Posterior vena cava (tissue), 2 donors: ENCODE measurements around the gene MT1B. TPM values are rescaled to one million over a fixed set of nuclear protein-coding genes. Genes with fewer than 3 reads are reported as not detected.

Source experiments
- DNase-seq: peaks from one replicate; pipeline ENCODE4 v3.0.0-alpha.2; 2020; ENCODE audit warnings: low spot score
- intact Hi-C, 2 donors: fragments of 100-400 bp; cut with DNase I; formaldehyde crosslinking; loops; one replicate each; pipeline versions ENCODE4 v1.14.1 to v1.14.2; 2022 to 2023
- total RNA-seq, 2 donors: library from RNA; stranded (reverse); fragmentation: NEBNext Ultra II Directional; extraction: Animal tissue kit (Norgen Biotek cat#: 25700); gene quantifications; one replicate each; pipeline ENCODE4 v1.2.1, GENCODE V29; 2021
- donor health status: DM: yes; HTN: yes; CAD: no.
- donor health status: DM: yes; HTN: yes; CAD: no.

Gene MT1B
- total RNA-seq, 2 donors from 2014 or later: not detected

DNA sequence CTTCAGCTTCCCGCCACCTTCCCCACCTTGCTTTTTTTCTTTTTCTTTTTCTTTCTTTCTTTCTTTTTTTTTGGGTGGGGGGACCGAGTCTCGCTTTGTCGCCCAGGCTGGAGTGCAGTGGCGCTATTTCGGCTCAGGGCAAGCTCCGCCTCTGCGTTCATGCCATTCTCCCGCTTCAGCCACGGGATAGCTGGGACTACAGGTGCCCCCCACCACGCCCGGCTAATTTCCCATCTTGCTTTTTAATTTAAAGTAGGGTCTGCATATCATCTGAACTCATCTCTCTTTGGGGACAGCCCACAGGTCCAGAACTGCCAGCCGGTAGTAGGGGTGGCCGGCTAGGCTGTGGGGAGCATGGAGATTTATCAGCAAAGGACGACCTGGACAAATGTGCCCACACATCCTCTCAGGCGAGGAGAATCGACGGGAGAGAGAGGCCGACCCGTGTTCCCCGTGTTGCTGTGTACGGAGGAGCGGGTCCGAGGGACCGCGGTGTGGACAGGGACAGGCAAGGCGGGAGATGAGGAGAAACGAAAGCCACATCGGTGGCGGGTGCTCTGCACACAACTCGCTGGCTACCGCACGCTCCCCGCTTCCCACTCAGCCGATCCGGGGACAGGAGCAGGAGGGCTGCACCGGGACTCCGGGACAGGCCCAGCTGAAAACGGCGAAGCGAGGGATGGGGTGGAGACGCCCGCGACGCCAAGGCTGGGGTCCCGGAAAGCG, 16.8 kb upstream of the MT1B start:
- intact Hi-C loops: no loop called here
- DNase-seq: no peak

DNA sequence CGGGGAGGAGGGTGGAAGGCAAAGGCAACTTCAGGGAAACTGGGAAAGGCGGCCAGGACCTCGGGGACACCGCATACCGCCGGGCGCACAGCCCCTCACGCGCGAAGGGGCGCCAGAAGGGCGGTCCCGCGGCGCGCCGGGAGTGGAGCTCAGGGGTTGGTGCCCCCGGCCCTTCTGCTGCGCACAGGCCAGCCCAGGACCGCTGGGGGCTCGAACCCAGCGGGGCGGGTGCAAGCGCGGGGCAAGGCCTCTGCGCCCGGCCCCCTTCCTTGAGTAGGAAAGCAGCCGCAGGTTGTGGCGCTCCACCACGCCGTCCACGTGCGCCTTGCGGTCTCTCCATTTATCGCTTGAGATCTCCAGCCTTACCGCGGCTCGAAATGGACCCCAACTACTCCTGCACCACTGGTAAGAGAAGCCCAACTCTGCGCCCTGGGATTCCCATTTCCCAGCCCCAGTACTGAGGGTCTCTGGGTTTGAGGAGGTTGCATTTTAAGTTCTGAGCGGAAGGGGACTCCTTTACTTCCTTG, 16.2 kb upstream of the MT1B start:
- DNase-seq: no peak
- intact Hi-C loops: no loop called here

DNA sequence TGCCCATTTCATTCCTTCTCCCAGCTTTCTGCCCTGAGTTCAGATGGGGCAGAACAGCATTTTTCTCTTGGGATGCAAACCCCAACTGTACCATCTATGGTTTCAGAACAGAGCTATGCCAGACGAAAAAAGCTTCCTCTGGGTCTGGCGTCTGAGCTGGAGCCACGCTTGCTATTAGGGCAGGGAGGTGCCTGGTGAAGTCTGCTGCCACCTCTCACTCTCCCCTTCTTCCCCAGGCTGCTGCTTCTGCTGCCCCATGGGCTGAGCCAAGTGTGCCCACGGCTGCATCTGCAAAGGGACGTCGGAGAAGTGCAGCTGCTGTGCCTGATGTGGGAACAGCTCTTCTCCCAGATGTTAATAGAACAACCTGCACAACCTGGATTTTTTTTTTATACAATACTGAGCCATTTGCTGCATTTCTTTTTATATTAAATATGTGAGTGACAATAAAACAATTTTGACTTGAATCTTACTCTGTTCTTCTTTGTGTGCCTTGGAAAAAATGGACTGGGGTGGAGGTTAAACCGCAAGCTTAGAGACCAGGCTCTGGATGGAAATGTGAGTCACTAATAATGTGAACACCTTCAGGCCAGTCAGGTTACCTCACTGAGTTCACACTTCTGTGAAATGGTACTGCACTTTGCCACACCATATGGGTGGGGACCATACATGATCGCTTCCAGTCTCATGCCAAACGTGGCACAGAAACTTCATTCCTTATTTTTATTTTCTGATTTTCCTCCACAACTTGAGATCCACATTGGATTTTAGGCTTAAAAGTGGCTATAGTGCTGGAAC, 14.9 kb upstream of the MT1B start:
- intact Hi-C loops: no loop called here

DNA sequence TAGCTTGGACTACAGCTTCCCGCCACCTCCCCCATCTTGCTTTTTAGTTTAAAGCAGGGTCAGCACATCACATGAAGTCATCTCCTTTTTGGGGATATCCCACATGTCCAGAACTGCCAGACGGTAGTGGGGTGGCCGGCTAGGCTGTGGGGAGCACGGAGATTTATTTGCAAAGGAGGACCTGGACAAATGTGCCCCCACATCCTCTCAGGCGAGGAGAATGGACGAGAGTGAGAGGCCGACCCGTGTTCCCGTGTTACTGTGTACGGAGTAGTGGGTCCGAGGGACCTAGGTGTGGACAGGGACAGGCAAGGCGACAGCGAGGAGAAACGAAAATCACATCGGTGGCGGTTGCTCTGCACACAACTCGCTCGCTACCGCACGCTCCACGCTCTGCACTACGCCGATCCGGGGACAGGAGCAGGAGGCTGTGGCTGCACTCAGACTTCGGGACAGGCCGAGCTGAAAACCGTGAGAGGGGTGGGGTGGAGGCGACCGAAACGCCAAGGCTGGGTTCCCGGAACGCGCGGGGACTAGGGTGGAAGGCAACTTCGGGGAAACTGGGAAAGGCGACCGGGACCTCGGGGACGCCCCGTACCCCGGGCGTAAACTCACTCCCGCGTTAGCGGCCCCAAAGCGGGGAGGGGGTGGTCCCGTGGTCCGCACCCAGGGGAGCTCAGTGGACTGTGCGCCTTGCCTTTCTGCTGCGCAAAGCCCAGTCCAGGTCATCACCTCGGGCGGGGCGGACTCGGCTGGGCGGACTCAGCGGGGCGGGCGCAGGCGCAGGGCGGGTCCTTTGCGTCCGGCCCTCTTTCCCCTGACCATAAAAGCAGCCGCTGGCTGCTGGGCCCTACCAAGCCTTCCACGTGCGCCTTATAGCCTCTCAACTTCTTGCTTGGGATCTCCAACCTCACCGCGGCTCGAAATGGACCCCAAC, 13.6 kb upstream of the MT1B start, which contains the start of gene MT1A:
TSS of gene MT1A (plus strand) at position 853 of the 937 bp plus-strand sequence. CDS start at position 926, 73 bp downstream.
- intact Hi-C loops: no loop called here
- peak; percentile 96 for DNase-seq

More for the DNA sequence above, 14.9 kb upstream of the MT1B start:
- DNase-seq: no peak

DNA sequence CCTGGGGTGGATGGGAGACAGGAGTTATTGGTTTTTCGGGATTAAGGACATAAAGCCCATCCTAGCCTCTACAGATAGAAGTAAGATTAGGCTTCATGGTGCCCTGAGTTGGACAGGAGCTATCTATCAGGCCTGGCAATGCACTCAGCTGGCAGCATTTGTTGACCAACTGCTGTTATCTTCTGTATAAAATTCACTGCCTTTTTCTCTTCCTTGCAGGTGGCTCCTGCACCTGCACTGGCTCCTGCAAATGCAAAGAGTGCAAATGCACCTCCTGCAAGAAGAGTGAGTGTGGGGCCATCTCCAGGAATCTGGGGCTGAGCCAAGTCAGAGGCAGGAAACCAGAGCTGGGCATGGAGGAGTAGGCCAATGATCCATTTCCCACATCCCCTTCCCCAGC, 12.6 kb upstream of the MT1B start:
- DNase-seq: no peak
- intact Hi-C loops: no loop called here

DNA sequence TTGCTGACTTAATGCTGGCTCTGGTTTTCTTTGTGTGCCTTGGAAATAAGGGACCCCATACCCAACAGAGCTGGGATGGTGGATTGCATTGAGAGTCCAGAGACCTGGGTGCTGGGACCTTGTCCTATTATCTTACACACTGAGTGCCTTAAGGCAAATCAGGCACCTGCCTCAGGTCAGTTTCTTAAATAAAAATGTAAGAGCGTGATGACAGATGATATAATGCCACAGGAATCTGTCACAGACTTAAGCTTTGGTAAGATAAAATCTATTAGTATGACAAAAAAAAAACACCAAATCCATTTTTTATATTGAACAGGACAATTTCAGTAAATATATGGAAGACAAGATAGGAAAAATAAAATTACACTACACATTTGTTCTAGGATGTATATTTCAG, 11.6 kb upstream of the MT1B start:
- DNase-seq: no peak
- intact Hi-C loops: no loop called here

DNA sequence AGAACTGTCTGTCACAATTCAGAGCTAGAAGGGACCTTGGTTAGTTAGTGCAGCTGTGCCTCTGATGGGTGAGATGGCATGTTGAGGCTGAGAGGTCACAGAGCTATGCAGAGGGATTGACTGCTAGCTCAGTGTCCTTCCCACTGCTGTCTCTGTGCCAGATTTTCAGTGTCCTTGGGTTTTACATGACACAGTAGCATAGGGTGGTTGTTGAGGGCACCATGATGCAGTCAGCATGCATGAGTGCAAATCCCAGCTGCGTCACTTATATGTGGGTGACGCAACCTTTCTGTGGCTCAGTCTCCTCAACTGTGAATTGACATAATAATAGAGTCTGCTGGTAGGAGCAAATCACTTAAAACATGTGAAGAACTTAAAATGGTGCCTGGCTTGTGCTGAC, 10.5 kb upstream of the MT1B start:
- intact Hi-C loops: no loop called here
- no peak for DNase-seq

DNA sequence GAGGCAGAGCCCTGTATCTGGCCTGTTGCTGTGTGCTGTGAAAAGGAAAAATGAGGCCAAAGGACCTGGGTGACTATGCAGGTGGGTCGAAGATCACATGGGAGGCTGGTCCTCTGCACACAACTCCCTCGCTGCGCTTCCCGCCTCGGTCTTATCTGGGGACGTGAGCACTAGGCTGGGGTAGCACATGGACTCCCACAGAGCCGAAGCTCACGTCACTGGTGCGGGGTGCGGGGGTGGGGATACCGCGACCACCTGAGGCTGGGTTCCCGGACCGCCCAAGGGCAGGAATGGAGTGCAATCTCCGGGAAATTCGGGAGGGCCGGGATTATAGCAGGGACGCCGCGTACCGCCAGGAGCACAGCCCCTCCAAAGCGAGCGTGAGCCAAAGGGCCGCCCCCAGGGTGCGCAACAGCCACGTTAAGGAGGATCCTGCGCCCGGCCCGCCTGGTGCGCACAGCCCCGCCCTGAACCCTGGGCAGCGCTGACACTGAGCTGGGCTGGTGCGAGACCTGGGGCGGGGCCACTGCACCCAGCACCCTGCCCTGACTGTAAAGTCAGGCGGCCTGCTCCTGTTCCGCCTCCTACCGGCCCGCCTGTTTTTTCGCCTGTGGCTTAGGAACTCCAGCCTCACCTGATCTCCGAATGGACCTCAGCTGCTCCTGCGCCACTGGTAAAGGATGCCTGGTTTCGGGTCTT, 8.5 kb upstream of the MT1B start:
- intact Hi-C loops: no loop called here
- DNase-seq: peak; percentile 95

DNA sequence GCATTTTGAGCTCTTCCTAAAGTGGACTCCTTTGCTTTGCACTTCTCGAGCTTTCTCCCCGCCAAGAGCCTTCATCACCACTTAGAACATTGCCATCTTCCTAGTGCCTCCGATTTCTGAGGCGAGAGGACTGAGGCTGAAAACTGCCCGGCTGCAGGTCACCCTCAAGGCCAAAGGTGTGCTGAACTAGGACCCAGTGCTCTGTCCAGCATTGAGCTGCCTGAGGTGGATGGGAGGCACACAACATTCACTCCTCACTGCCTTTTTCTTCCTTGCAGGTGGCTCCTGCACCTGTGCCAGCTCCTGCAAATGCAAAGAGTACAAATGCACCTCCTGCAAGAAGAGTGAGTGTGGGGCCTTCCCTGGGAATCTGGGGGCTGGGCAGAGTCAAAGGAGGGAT, 7.9 kb upstream of the MT1B start:
- no peak for DNase-seq
- intact Hi-C loops: no loop called here

DNA sequence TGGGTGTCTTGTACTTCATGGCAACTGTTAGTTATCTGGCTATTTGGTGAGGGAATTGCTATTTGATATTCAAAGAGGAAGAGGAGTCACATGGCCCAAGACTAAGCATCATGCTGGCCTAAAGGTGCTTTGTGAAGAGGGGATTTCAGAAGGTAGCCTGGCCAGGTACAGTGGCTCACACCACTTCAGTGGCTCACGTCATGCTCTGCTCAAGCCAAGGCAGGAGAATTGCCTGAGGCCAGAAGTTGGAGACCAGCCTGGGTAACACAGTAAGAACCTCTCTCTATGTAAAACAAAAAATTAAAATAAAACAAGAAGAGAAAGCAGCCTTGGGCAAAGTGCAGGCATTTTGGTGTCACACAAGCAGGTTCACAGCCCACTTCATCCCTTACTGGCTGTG, 6.4 kb upstream of the MT1B start:
- no peak for DNase-seq
- intact Hi-C loops: no loop called here

DNA sequence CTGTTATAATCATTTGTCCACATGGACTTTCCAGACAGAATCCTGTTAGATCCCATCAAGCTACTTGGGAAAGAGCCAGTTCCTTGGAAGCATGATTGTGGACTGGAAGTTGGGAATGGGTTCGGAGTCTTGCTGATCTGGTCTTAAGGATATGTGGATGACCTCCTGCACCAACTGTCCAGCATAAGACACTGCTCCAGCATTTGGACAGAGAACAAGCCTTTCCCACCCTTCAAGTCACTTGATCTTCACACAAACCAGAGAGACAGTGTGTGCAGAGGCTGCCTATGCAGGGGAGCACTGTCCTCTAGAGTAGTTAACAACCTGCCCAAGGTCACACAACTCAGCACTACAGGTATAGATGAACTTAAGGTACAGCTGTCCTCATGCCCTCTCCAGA, 5.8 kb upstream of the MT1B start:
- DNase-seq: no peak

DNA sequence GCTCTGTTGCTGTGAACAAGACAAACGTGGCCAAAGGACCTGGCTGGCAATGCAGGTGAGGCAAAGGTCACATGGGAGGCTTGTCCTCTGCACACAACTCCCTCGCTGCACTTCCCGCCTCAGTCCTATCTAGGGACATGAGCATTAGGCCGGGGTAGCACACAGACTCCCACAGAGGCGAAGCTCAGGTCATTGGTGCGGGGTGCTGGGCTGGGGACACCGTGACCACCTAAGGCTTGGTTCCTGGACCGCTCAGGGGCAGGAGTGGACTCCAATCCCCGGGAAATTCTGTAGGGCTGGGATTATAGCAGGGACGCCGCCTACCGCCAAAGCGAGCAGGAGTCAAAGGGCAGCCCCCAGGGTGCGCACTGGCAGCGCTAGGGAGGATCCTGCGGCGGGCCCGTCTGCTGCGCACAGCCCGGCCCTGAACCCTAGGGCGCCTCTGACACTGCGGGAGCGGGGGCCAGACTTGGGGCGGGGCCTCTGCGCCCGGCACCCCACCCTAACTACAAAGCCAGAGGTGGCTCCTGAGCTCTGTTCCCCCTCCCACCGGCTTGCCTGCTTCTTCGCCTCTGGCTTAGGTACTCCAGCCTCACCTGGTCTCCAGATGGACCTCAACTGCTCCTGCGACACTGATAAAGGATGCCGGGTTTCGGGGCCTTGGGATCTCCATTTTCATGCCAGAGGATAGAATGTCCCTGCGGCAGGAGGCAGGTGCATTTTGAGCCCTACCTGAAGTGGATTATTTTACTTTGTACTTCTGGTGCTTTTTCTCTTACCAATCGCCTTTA, 3.9 kb upstream of the MT1B start:
- intact Hi-C loops: no loop called here
- DNase-seq: no peak

More for the DNA sequence above, 5.8 kb upstream of the MT1B start:
- intact Hi-C loops: no loop called here

DNA sequence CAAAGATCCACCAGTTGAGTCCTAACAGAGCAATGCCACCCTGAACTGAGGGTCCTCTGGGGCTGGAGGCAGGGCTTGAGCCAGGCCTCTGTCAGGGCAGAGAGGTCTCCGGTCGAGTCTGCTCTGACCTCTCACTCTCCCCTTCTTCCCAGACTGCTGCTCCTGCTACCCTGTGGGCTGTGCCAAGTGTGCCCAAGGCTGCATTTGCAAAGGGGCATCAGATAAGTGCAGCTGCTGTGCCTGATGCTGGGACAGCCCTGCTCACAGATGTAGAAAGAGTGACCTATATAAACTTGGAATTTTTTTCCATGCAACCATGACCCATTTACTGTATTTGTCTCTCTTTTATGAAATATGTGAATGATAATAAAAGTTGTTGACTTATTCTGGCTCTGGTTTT, 2.4 kb upstream of the MT1B start:
- intact Hi-C loops: no loop called here
- DNase-seq: no peak

DNA sequence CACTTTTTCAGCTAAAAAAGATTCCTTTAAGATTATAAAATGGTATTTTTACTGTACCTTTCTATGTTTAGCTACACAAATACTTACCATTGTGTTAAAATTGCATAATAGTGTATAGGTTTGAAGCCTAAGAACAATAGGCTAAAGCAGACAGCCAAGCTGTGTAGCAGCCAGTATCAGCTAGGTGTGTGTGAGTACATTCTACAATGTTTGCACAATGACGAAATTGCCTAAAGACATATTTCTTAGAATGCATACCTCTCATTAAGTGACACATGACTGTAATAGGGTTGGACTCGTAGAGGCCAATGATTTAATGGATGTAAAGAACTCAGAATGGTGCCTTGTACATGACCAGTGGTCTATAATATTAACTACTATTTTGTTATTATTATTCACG, 1.9 kb upstream of the MT1B start:
- intact Hi-C loops: no loop called here
- DNase-seq: no peak

DNA sequence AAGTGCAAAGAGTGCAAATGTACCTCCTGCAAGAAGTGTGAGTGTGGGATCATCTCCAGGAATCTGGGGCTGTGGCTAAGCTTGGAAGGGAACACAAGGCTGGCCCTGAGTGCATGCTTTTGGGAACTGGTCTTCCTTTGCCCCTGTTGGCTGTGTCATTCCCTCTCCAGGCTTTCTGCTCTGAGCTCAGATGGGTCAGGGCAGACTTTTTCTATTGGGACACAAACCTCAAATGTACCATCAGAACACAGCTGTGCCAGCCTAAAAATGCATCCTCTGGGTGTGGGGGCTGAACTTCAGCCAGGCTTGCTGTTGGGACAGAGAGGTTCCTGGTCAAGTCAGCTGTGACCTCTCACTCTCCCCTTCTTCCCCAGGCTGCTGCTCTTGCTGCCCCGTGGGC, 914 bp downstream of the MT1B start:
- intact Hi-C loops: no loop called here
- no peak for DNase-seq

DNA sequence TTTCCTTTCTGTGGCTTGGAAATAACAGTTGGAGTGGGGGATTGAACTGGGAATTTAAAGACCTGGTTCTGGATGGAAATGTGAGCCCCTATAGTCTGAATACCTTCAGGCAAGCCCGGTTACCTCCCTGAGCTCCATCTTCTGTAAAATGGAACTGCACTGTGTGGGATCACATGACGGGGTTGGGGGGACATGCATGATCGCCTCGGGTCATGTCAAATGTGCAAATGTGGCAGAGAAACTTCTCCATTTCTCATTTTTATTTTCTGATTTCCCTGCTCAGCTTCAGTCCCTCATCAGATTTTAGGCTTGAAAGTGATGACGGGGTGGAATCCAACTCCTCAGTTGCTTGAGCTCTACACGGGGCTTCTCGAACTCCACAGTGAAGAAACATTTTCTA, 1.5 kb downstream of the MT1B start:
- DNase-seq: no peak
- intact Hi-C loops: no loop called here

DNA sequence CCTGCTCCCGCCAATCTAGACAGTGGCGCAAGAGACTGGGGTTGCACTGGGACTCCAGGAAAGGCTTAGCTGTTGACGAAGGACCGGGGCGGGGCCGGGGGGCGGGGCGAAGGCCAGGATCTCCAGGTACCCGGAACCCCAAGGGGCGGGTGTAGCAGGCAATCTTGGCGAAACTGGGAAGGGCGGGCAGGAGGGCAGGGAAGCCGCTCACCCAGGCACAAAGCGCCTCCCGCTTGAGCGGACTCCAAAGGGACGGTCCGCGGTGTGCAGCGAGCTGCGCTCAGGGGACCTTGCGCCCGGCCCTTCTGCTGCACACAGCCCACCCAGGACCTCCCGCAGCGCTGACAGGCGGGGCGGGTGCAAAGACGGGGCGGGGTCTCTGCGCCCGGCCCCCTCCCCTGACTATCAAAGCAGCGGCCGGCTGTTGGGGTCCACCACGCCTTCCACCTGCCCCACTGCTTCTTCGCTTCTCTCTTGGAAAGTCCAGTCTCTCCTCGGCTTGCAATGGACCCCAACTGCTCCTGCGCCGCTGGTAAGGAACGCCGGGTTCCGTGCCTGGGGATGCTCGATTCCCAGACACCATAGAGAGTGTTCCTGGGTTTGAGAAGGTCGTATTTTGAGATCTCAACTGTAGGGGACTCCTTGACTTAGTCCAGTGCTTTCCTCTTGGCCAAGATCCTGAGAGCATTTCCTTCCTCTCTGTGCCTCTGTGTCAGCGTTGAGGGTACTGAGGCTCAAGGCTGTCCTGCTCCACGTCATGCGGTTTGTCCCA, 6.1 kb downstream of the MT1B start, which contains the start of gene MT1F:
TSS of gene MT1F (plus strand) at position 405 of the 772 bp plus-strand sequence. CDS start at position 505, 100 bp downstream.
- DNase-seq: peak; percentile 93
- intact Hi-C loops: no loop called here
